Panc1 (cell line): ENCODE measurements around the gene KRTAP5-2. TPM values are rescaled to one million over a fixed set of nuclear protein-coding genes. Genes with fewer than 3 reads are reported as not detected.
"Not testable (repeated sequence)": the region's sequence is repeated elsewhere in the genome, so short reads cannot be mapped to it uniquely, and the experiment has no call there.

ENCODE experiments used
- ATAC-seq: fragments of 200-7000 bp; cut with Tn5 transposase; 2 replicates; pipeline ENCODE4 v1.9.1; 2020; ENCODE audit warnings: mild to moderate bottlenecking, moderate library complexity
- BruUV-seq: library from RNA; stranded (reverse); fragments of 400-500 nt; replicated peaks from 2 replicates; lab custom pipeline; 2021; lab: Mats Ljungman, UMichigan
- CTCF ChIA-PET: fragments of 300-600 bp; sonication (Branson Sonifier 250); formaldehyde crosslinking; loops from one replicate; lab custom pipeline; 2022; ENCODE audit warnings: antibody characterized with exemption; lab: Charles Lee
- POLR2A ChIA-PET: fragments of 300-600 bp; sonication (Branson Sonifier 250); formaldehyde crosslinking; loops from one replicate; lab custom pipeline; 2022; ENCODE audit warnings: antibody characterized with exemption; lab: Charles Lee
- DNase-seq: peaks from one replicate; pipeline ENCODE4 v3.0.0-alpha.2; 2010; ENCODE audit warnings: low read depth, low spot score
- H3K27ac ChIP-seq: 2 replicates; pipeline ENCODE4 v1.5.1; 2011; ENCODE audit warnings: mild to moderate bottlenecking, low read length, inconsistent platforms
- H3K27me3 ChIP-seq: fragments of 200-500 bp; sonication (Bioruptor generic); 2 replicates; pipeline ENCODE4 v1.6.0; 2014; ENCODE audit warnings: low read length, inconsistent platforms; ENCODE audit not compliant: control insufficient read depth, insufficient read depth
- H3K36me3 ChIP-seq: fragments of 200-500 bp; sonication (Bioruptor generic); 2 replicates; pipeline ENCODE4 v1.5.1; 2014; ENCODE audit warnings: inconsistent platforms, mild to moderate bottlenecking, low read length, moderate library complexity; ENCODE audit not compliant: control insufficient read depth, insufficient read depth
- H3K4me1 ChIP-seq: 2 replicates; pipeline ENCODE4 v1.5.1; 2011; ENCODE audit warnings: inconsistent platforms, mild to moderate bottlenecking, low read length, moderate library complexity; ENCODE audit not compliant: control insufficient read depth, insufficient read depth
- H3K4me3 ChIP-seq, 2 experiments: 2 replicates each; pipeline ENCODE4 v1.5.1; 2011 to 2012; ENCODE audit warnings: low read depth in 2 of 2, low read length in 2 of 2, mild to moderate bottlenecking in 2 of 2, inconsistent platforms in 1 of 2, moderate library complexity in 1 of 2
- H3K9me3 ChIP-seq: fragments of 200-500 bp; sonication (Bioruptor generic); 2 replicates; pipeline ENCODE4 v1.5.1; 2014; ENCODE audit warnings: low read depth, mild to moderate bottlenecking, inconsistent platforms, low read length, moderate library complexity; ENCODE audit not compliant: control insufficient read depth, insufficient read depth
- POLR2AphosphoS5 ChIP-seq: IDR thresholded peaks from 2 replicates; pipeline ENCODE4 v1.6.1; 2012; ENCODE audit warnings: mild to moderate bottlenecking, low read depth, low read length, moderate library complexity
- REST ChIP-seq, 2 experiments: IDR thresholded peaks; 2 replicates each; pipeline ENCODE4 v1.6.1; 2011 to 2012; ENCODE audit warnings: low read depth in 2 of 2, control low read depth in 1 of 2, low read length in 1 of 2, mild to moderate bottlenecking in 1 of 2, moderate library complexity in 1 of 2; ENCODE audit not compliant: insufficient read depth in 1 of 2
- SIN3A ChIP-seq: IDR thresholded peaks from 2 replicates; pipeline ENCODE4 v1.6.1; 2012; ENCODE audit warnings: low read depth, mild to moderate bottlenecking, low read length, moderate library complexity, borderline replicate concordance; ENCODE audit not compliant: insufficient read depth
- TCF7L2 ChIP-seq: IDR thresholded peaks from 2 replicates; pipeline ENCODE4 v1.6.1; 2011; ENCODE audit warnings: mild to moderate bottlenecking, low read depth, low read length, inconsistent platforms
- in situ Hi-C: cut with HindIII; loops from 2 replicates; pipeline ENCODE4 v1.10.0; 2016; ENCODE audit warnings: low sequenced_read_pairs, low pct_unique_long_range_greater_than_20kb
- intact Hi-C: fragments of 100-400 bp; cut with micrococcal nuclease; formaldehyde crosslinking; loops from one replicate; pipeline ENCODE4 v1.10.0; 2022; ENCODE audit not compliant: unreplicated experiment
- total RNA-seq: library from RNA; stranded (reverse); gene quantifications from one replicate; pipeline ENCODE4 v1.2.1, GENCODE V29; 2021; ENCODE audit not compliant: unreplicated experiment
- TF ChIP-seq, protein P1 (sequence below): fragments of 450-650 bp; IDR thresholded peaks from 2 replicates; pipeline ENCODE4 v1.5.1; 2017; ENCODE audit warnings: mild to moderate bottlenecking

KRTAP5-2 gene
- total RNA-seq, 1 experiment from 2014 or later, result not detected

GRCh38 chr11:1586699-1587098, 11.4 kb downstream of the KRTAP5-2 start:
- no TSS peak for BruUV-seq
- intact Hi-C loops, result no loop called here
- TF ChIP-seq TCF7L2, result no peak
- TF ChIP-seq REST (IDR thresholded peaks at IDR 0.05; ENCODE audit: insufficient read depth in 1 of 2, low read depth in 2 of 2, low read length in 1 of 2), result no peak
- no peak for TF ChIP-seq SIN3A
- TF ChIP-seq, protein P1, sequence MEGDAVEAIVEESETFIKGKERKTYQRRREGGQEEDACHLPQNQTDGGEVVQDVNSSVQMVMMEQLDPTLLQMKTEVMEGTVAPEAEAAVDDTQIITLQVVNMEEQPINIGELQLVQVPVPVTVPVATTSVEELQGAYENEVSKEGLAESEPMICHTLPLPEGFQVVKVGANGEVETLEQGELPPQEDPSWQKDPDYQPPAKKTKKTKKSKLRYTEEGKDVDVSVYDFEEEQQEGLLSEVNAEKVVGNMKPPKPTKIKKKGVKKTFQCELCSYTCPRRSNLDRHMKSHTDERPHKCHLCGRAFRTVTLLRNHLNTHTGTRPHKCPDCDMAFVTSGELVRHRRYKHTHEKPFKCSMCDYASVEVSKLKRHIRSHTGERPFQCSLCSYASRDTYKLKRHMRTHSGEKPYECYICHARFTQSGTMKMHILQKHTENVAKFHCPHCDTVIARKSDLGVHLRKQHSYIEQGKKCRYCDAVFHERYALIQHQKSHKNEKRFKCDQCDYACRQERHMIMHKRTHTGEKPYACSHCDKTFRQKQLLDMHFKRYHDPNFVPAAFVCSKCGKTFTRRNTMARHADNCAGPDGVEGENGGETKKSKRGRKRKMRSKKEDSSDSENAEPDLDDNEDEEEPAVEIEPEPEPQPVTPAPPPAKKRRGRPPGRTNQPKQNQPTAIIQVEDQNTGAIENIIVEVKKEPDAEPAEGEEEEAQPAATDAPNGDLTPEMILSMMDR, result no peak
- TF ChIP-seq POLR2AphosphoS5, result no peak

GRCh38 chr11:1584661-1585370, 13.3 kb downstream of the KRTAP5-2 start, which contains the start of gene KRTAP5-1:
Gene KRTAP5-1, minus strand, starts transcription at chr11:1585283. Its CDS starts 34 bp downstream, at chr11:1585249.
- H3K9me3 ChIP-seq, H3K4me3 ChIP-seq, ATAC-seq, BruUV-seq, H3K36me3 ChIP-seq, DNase-seq, H3K27ac ChIP-seq, H3K4me1 ChIP-seq, CTCF ChIA-PET, H3K27me3 ChIP-seq, intact Hi-C loops, in situ Hi-C loops: not testable (repeated sequence)
- POLR2A ChIA-PET, result interaction anchor here (0.6 kb wide), 1 partner anchor 10 kb away, joined by 3 read pairs; no protein-coding TSS in a partner anchor

More at GRCh38 chr11:1586699-1587098, 11.4 kb downstream of the KRTAP5-2 start:
- in situ Hi-C loops, result no loop called here
- no peak overlapping the region for H3K27ac ChIP-seq
- DNase-seq (no peak), ATAC-seq (no peak)
- ChIA-PET CTCF (no interaction called here), POLR2A (interaction anchor here (0.8 kb wide), 1 partner anchor 12 kb away, joined by 6 read pairs; no protein-coding TSS in a partner anchor)
- no peaks in the 10 kb centered on the region for H3K27me3 ChIP-seq
- peaks cover 3% of the 10 kb centered on the region; the same call in 1 of the 2 replicates for H3K4me1 ChIP-seq
- H3K9me3 ChIP-seq, result no peaks in the 10 kb centered on the region
- no peaks in the 10 kb centered on the region for H3K36me3 ChIP-seq
- H3K4me3 ChIP-seq, result no peak overlapping the region

DNA sequence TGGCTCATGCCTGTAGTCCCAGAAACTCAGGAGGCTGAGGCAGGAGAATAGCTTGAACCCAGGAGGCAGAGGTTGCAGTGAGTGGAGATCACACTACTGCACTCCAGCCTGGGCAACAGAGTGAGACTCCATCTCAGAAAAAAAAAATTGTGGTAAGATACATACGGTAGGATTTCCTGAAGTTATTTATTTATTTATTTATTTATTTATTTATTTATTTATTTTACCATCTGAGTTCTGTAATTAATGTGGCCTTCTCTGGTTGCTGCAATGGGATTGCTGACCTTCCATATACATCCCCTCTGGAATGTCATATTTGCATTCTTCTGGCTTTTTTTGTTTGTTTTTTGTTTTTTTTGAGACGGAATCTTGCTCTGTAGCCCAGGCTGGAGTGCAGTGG, 15.2 kb downstream of the KRTAP5-2 start:
- in situ Hi-C loops, POLR2A ChIA-PET, H3K9me3 ChIP-seq, H3K27ac ChIP-seq, BruUV-seq, H3K27me3 ChIP-seq, H3K4me3 ChIP-seq, H3K4me1 ChIP-seq, H3K36me3 ChIP-seq, ATAC-seq, DNase-seq, intact Hi-C loops: not testable (repeated sequence)
- CTCF ChIA-PET, result interaction anchor here (1.3 kb wide), 1 partner anchor 12 kb away, joined by 6 read pairs; no protein-coding TSS in a partner anchor
